BE2C (cell line): Measurements from ENCODE around the gene ZNF512B.
"Not testable (repeated sequence)": the region's sequence is repeated elsewhere in the genome, so short reads cannot be mapped to it uniquely, and the experiment has no call there.

Experiments used
- DNase-seq: peaks from one replicate; pipeline ENCODE4 v3.0.0-alpha.2; 2020
- H3K27me3 ChIP-seq: fragments of 250-450 bp; sonication (Bioruptor Pico); 2 replicates; pipeline ENCODE4 v1.5.1; 2020; ENCODE audit warnings: mild to moderate bottlenecking
- H3K36me3 ChIP-seq: fragments of 250-450 bp; sonication (Bioruptor Pico); 2 replicates; pipeline ENCODE4 v1.5.1; 2020; ENCODE audit warnings: mild to moderate bottlenecking
- H3K4me1 ChIP-seq: fragments of 250-450 bp; sonication (Bioruptor Pico); 2 replicates; pipeline ENCODE4 v1.5.1; 2020
- H3K4me3 ChIP-seq: 2 replicates; pipeline ENCODE4 v1.5.1; 2011; ENCODE audit warnings: low read depth, low read length
- H3K9me3 ChIP-seq: fragments of 250-450 bp; sonication (Bioruptor Pico); 2 replicates; pipeline ENCODE4 v1.5.1; 2020
- CTCF ChIP-seq: IDR thresholded peaks from 2 replicates; pipeline ENCODE4 v1.5.1; 2012; ENCODE audit warnings: mild to moderate bottlenecking, low read depth, low read length

ZNF512B gene

GRCh38 chr20:63963784-63964301 is 5.9 kb downstream of the ZNF512B start:
- Histone ChIP-seq H3K36me3 (peaks cover 54% of the 10 kb centered on the region), H3K27me3 (no peaks in the 10 kb centered on the region), H3K4me1 (no peaks in the 10 kb centered on the region), H3K4me3 (no peak overlapping the region), H3K9me3 (no peaks in the 10 kb centered on the region)
- no peak for TF ChIP-seq CTCF
- no peak for DNase-seq

GRCh38 chr20:63963348-63963741 is 6.4 kb downstream of the ZNF512B start:
- Histone ChIP-seq H3K36me3 (peaks cover 56% of the 10 kb centered on the region), H3K4me1 (no peaks in the 10 kb centered on the region), H3K9me3 (no peaks in the 10 kb centered on the region), H3K27me3 (no peaks in the 10 kb centered on the region), H3K4me3 (no peak overlapping the region)
- no peak for TF ChIP-seq CTCF
- DNase-seq, result no peak

GRCh38 chr20:63962426-63963347 is 7.0 kb downstream of the ZNF512B start:
- Histone ChIP-seq H3K4me1 (peaks cover 4% of the 10 kb centered on the region; the same call in 1 of the 2 replicates), H3K36me3 (peaks cover 56% of the 10 kb centered on the region), H3K4me3 (no peak overlapping the region), H3K27me3 (no peaks in the 10 kb centered on the region), H3K9me3 (no peaks in the 10 kb centered on the region)
- DNase-seq, result no peak
- TF ChIP-seq CTCF, result no peak

GRCh38 chr20:63961664-63962425 is 7.9 kb downstream of the ZNF512B start:
- no peaks in the 10 kb centered on the region for H3K27me3 ChIP-seq
- no peak for TF ChIP-seq CTCF
- peaks cover 52% of the 10 kb centered on the region for H3K36me3 ChIP-seq
- DNase-seq, result no peak
- peaks cover 6% of the 10 kb centered on the region; the same call in 1 of the 2 replicates for H3K4me1 ChIP-seq
- H3K4me3 ChIP-seq, result no peak overlapping the region
- H3K9me3 ChIP-seq, result no peaks in the 10 kb centered on the region

- H3K9me3 ChIP-seq, DNase-seq: not testable (repeated sequence)
These were observed 8.8 kb downstream of the ZNF512B start for GRCh38 chr20:63960654-63961621.

GRCh38 chr20:63959699-63960075 is 10.0 kb downstream of the ZNF512B start:
- H3K4me3 ChIP-seq, result no peak overlapping the region
- H3K36me3 ChIP-seq, result peaks cover 43% of the 10 kb centered on the region
- H3K27me3 ChIP-seq, result no peaks in the 10 kb centered on the region
- no peak for DNase-seq
- no peaks in the 10 kb centered on the region for H3K9me3 ChIP-seq
- H3K4me1 ChIP-seq, result peaks cover 6% of the 10 kb centered on the region; the same call in 1 of the 2 replicates
- TF ChIP-seq CTCF, result no peak

More at GRCh38 chr20:63960654-63961621, 8.8 kb downstream of the ZNF512B start:
- peaks cover 43% of the 10 kb centered on the region for H3K36me3 ChIP-seq
- not testable (repeated sequence) for H3K27me3 ChIP-seq, H3K4me1 ChIP-seq, H3K4me3 ChIP-seq
